Activated CD4-positive, alpha-beta T cell treated with anti-CD3 and anti-CD28 coated beads for 36 hours (primary cell): ENCODE results near the gene CYP4F22. TPM values are rescaled to one million over a fixed set of nuclear protein-coding genes. Genes with fewer than 3 reads are reported as not detected.
"Not testable (repeated sequence)": the region's sequence is repeated elsewhere in the genome, so short reads cannot be mapped to it uniquely, and the experiment has no call there.

Source experiments
- ATAC-seq: fragments of 200-7000 bp; cut with Tn5 transposase; one replicate; pipeline ENCODE4 v1.10.0; 2021; ENCODE audit warnings: mild to moderate bottlenecking, moderate library complexity
- CTCF ChIA-PET: fragments of 350-600 bp; sonication (Branson Sonifier 250); formaldehyde crosslinking; loops from one replicate; lab custom pipeline; 2021; ENCODE audit warnings: antibody characterized with exemption; lab: Charles Lee
- POLR2A ChIA-PET: fragments of 350-600 bp; sonication (Branson Sonifier 250); formaldehyde crosslinking; loops from one replicate; lab custom pipeline; 2021; ENCODE audit warnings: antibody characterized with exemption, inconsistent platforms; lab: Charles Lee
- DNase-seq: peaks from one replicate; pipeline ENCODE4 v3.0.0-alpha.2; 2020
- H3K27ac Mint-ChIP-seq: one replicate; pipeline ENCODE4 v1.8.0; 2021; ENCODE audit warnings: mixed read lengths
- H3K27me3 Mint-ChIP-seq: one replicate; pipeline ENCODE4 v1.8.0; 2021; ENCODE audit warnings: mixed read lengths
- H3K36me3 Mint-ChIP-seq: one replicate; pipeline ENCODE4 v1.8.0; 2021; ENCODE audit warnings: low read depth, mixed read lengths
- H3K4me1 Mint-ChIP-seq: one replicate; pipeline ENCODE4 v1.8.0; 2021; ENCODE audit warnings: mixed read lengths
- H3K4me3 Mint-ChIP-seq: one replicate; pipeline ENCODE4 v1.8.0; 2021; ENCODE audit warnings: mild to moderate bottlenecking, moderate library complexity, mixed read lengths
- H3K9me3 Mint-ChIP-seq: one replicate; pipeline ENCODE4 v1.8.0; 2021; ENCODE audit warnings: low read depth, mixed read lengths
- intact Hi-C, 2 experiments: fragments of 100-400 bp; cut with DNase I in 1 of 2; cut with micrococcal nuclease in 1 of 2; formaldehyde crosslinking; loops; one replicate each; pipeline versions ENCODE4 v1.14.2 to v1.15.1; 2022 to 2024; cut with DNase I, micrococcal nuclease
- total RNA-seq, 2 experiments: library from RNA; stranded (reverse); gene quantifications; one replicate each; pipeline ENCODE4 v1.2.3, GENCODE V29; 2021

CYP4F22 gene
- total RNA-seq, 2 experiments from 2014 or later: 0.54 to 0.80 TPM

- CTCF ChIA-PET: no interaction called here
- DNase-seq (no peak), ATAC-seq (no peak)
- Mint-ChIP-seq H3K4me1 (peaks cover 44% of the 10 kb centered on the region), H3K4me3 (no peak overlapping the region), H3K27ac (no peak overlapping the region), H3K9me3 (peaks cover 2% of the 10 kb centered on the region), H3K27me3 (peaks cover 3% of the 10 kb centered on the region), H3K36me3 (peaks cover 8% of the 10 kb centered on the region)
- intact Hi-C loops: no loop called here
- POLR2A ChIA-PET: interaction anchor here (0.6 kb wide), 1 partner anchor 420 kb away, joined by 3 read pairs; no protein-coding TSS in a partner anchor
Observed at GRCh38 chr19:15471639-15472101, 36.7 kb upstream of the CYP4F22 start.

GRCh38 chr19:15473821-15474220 lies 34.5 kb upstream of the CYP4F22 start:
- intact Hi-C loops, POLR2A ChIA-PET, ATAC-seq, H3K9me3 Mint-ChIP-seq, H3K27me3 Mint-ChIP-seq, H3K4me3 Mint-ChIP-seq, H3K27ac Mint-ChIP-seq, H3K36me3 Mint-ChIP-seq, DNase-seq: not testable (repeated sequence)
- peaks cover 27% of the 10 kb centered on the region for H3K4me1 Mint-ChIP-seq
- CTCF ChIA-PET: interaction anchor here (0.6 kb wide), 1 partner anchor 773 kb away, joined by 3 read pairs; no protein-coding TSS in a partner anchor

GRCh38 chr19:15475169-15475568 lies 33.2 kb upstream of the CYP4F22 start:
- Mint-ChIP-seq H3K36me3 (no peaks in the 10 kb centered on the region), H3K27me3 (no peaks in the 10 kb centered on the region), H3K27ac (no peak overlapping the region), H3K9me3 (no peaks in the 10 kb centered on the region), H3K4me1 (peaks cover 27% of the 10 kb centered on the region), H3K4me3 (no peak overlapping the region)
- CTCF ChIA-PET: no interaction called here
- intact Hi-C loops: no loop called here
- no peak for DNase-seq
- no peak for ATAC-seq
- POLR2A ChIA-PET: no interaction called here

- intact Hi-C loops: no loop called here
- Mint-ChIP-seq H3K27ac (no peak overlapping the region), H3K27me3 (no peaks in the 10 kb centered on the region), H3K4me1 (peaks cover 29% of the 10 kb centered on the region), H3K9me3 (no peaks in the 10 kb centered on the region), H3K4me3 (no peak overlapping the region), H3K36me3 (no peaks in the 10 kb centered on the region)
- ATAC-seq (no peak), DNase-seq (no peak)
- POLR2A ChIA-PET: no interaction called here
- CTCF ChIA-PET: no interaction called here
Observed at GRCh38 chr19:15475611-15476010, 32.7 kb upstream of the CYP4F22 start.

GRCh38 chr19:15476325-15476724 lies 32.0 kb upstream of the CYP4F22 start:
- Mint-ChIP-seq H3K36me3 (no peaks in the 10 kb centered on the region), H3K27ac (no peak overlapping the region), H3K4me1 (peaks cover 29% of the 10 kb centered on the region), H3K9me3 (no peaks in the 10 kb centered on the region), H3K27me3 (no peaks in the 10 kb centered on the region), H3K4me3 (no peak overlapping the region)
- ChIA-PET POLR2A (no interaction called here), CTCF (interaction anchor here (0.6 kb wide), 1 partner anchor 363 kb away, joined by 3 read pairs; no protein-coding TSS in a partner anchor)
- ATAC-seq (no peak), DNase-seq (no peak)
- intact Hi-C loops: no loop called here

- Mint-ChIP-seq H3K27me3 (no peaks in the 10 kb centered on the region), H3K4me1 (peaks cover 34% of the 10 kb centered on the region), H3K4me3 (no peak within 1 kb of the TSS), H3K9me3 (no peaks in the 10 kb centered on the region), H3K27ac (no peak within 1 kb of the TSS), H3K36me3 (no peaks in the 10 kb centered on the region)
- ChIA-PET CTCF (interaction anchor here (0.6 to 2.2 kb wide), 3 partner anchors 45 to 76 kb away, joined by 3 to 6 read pairs (median 4); partner anchors contain the start of gene AKAP8L), POLR2A (no interaction called here)
- intact Hi-C loops: loop anchor here in 1 of 2 experiments (5.0 kb wide), 1 partner anchor 53 kb away; no protein-coding TSS in a partner anchor
- peak; percentile 37 for DNase-seq
- ATAC-seq: peak; percentile 42
Observed at GRCh38 chr19:15479391-15480345, 28.7 kb upstream of the CYP4F22 start, which contains the start of gene PGLYRP2. PGLYRP2 (minus strand) TSS chr19:15479501; CDS start chr19:15479371, 130 bp downstream.

GRCh38 chr19:15480996-15481395 lies 27.3 kb upstream of the CYP4F22 start:
- DNase-seq, H3K36me3 Mint-ChIP-seq, H3K27ac Mint-ChIP-seq, CTCF ChIA-PET, H3K9me3 Mint-ChIP-seq, H3K4me3 Mint-ChIP-seq, ATAC-seq, POLR2A ChIA-PET, H3K27me3 Mint-ChIP-seq: not testable (repeated sequence)
- intact Hi-C loops: loop anchor here in 1 of 2 experiments (5.0 kb wide), 1 partner anchor 51 kb away; no protein-coding TSS in a partner anchor
- H3K4me1 Mint-ChIP-seq: peaks cover 34% of the 10 kb centered on the region

- H3K4me1 Mint-ChIP-seq: peaks cover 13% of the 10 kb centered on the region
- ATAC-seq, intact Hi-C loops: not testable (repeated sequence)
Observed at GRCh38 chr19:15485768-15486167, 22.6 kb upstream of the CYP4F22 start.

GRCh38 chr19:15487038-15487437 lies 21.3 kb upstream of the CYP4F22 start:
- H3K27ac Mint-ChIP-seq: no peak overlapping the region
- H3K27me3 Mint-ChIP-seq: no peaks in the 10 kb centered on the region

More at GRCh38 chr19:15485768-15486167, 22.6 kb upstream of the CYP4F22 start:
- H3K4me3 Mint-ChIP-seq, H3K9me3 Mint-ChIP-seq, H3K27ac Mint-ChIP-seq, H3K27me3 Mint-ChIP-seq, H3K36me3 Mint-ChIP-seq, CTCF ChIA-PET, DNase-seq: not testable (repeated sequence)
- POLR2A ChIA-PET: interaction anchor here (0.6 kb wide), 1 partner anchor 360 kb away, joined by 7 read pairs; no protein-coding TSS in a partner anchor

GRCh38 chr19:15488489-15489226 lies 19.7 kb upstream of the CYP4F22 start:
- Mint-ChIP-seq H3K4me3 (no peak overlapping the region), H3K27ac (no peak overlapping the region), H3K27me3 (no peaks in the 10 kb centered on the region), H3K4me1 (peaks cover 5% of the 10 kb centered on the region), H3K36me3 (no peaks in the 10 kb centered on the region), H3K9me3 (peaks cover 3% of the 10 kb centered on the region)
- no peak for ATAC-seq
- DNase-seq: no peak
- CTCF ChIA-PET: no interaction called here
- intact Hi-C loops: no loop called here
- POLR2A ChIA-PET: no interaction called here

More at GRCh38 chr19:15487038-15487437, 21.3 kb upstream of the CYP4F22 start:
- H3K4me3 Mint-ChIP-seq: no peak overlapping the region
- DNase-seq (no peak), ATAC-seq (no peak)
- peaks cover 3% of the 10 kb centered on the region for H3K9me3 Mint-ChIP-seq
- peaks cover 13% of the 10 kb centered on the region for H3K4me1 Mint-ChIP-seq
- ChIA-PET POLR2A (no interaction called here), CTCF (interaction anchor here (0.9 kb wide), 1 partner anchor 19 kb away, joined by 3 read pairs; no protein-coding TSS in a partner anchor)
- no peaks in the 10 kb centered on the region for H3K36me3 Mint-ChIP-seq
- intact Hi-C loops: no loop called here

GRCh38 chr19:15495151-15495550 lies 13.2 kb upstream of the CYP4F22 start:
- peaks cover 10% of the 10 kb centered on the region for H3K4me1 Mint-ChIP-seq
- no peak for ATAC-seq
- DNase-seq: no peak
- H3K27ac Mint-ChIP-seq: no peak overlapping the region
- no peaks in the 10 kb centered on the region for H3K36me3 Mint-ChIP-seq
- intact Hi-C loops: no loop called here
- no peaks in the 10 kb centered on the region for H3K27me3 Mint-ChIP-seq
- ChIA-PET CTCF (interaction anchor here (0.6 kb wide), 1 partner anchor 43 kb away, joined by 4 read pairs; no protein-coding TSS in a partner anchor), POLR2A (no interaction called here)
- H3K9me3 Mint-ChIP-seq: no peaks in the 10 kb centered on the region
- no peak overlapping the region for H3K4me3 Mint-ChIP-seq
